ENCODE results near the gene PACSIN1.

Gene PACSIN1

DNA sequence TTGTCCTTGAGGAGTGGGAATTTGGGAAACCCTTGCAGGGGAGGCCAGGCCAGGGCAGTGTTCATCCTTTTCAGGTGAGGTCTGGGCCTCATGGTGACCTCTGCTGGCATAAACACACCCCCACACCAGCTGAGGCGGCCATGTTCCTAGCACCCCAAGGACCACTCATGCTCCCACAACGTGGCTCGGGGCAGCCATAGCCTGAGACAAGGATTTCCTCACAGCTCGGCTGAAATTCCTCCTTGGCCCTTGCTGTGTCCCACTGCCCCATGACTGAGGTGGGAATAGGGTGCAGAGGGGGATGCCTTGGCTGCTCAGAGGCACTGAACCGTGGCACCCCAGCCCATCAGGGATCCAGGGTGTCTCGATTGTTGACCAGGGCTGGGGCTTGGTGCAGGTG, 117.6 kb downstream of the PACSIN1 start:
- no peak overlapping the region for H2AK5ac ChIP-seq (ENCODE audit: low read length, severe bottlenecking)
- H3K23ac ChIP-seq (ENCODE audit: low read length in 2 of 2), result no peak overlapping the region
- H3K4me2 ChIP-seq (ENCODE audit: low read length, poor library complexity, severe bottlenecking), result no peak overlapping the region
- no peak overlapping the region for H3K4me3 ChIP-seq (ENCODE audit: insufficient read depth in 1 of 2, low read depth in 1 of 2, low read length in 2 of 2)
- WGBS, result 85% methylated on average over 6 of the region's 6 CpGs
- H3K14ac ChIP-seq (ENCODE audit: low read length in 2 of 2), result no peak overlapping the region
- H2BK15ac ChIP-seq (ENCODE audit: low read depth, poor library complexity, severe bottlenecking), result no peak overlapping the region
- H3K9me3 ChIP-seq (ENCODE audit: control insufficient read depth, low read length), result no peaks in the 10 kb centered on the region
- H2BK5ac ChIP-seq (ENCODE audit: low read depth, low read length, poor library complexity, severe bottlenecking), result no peak overlapping the region
- H3K4ac ChIP-seq (ENCODE audit: low read depth in 1 of 2, low read length in 2 of 2), result no peak overlapping the region
- H3K27me3 ChIP-seq (ENCODE audit: control insufficient read depth in 1 of 2, insufficient read depth in 1 of 2, low read length in 2 of 2), result no peaks in the 10 kb centered on the region
- H2BK120ac ChIP-seq (ENCODE audit: low read depth, low read length), result no peak overlapping the region
- peaks cover 16 to 41% of the 10 kb centered on the region in 2 experiments for H3K36me3 ChIP-seq (ENCODE audit: control insufficient read depth in 1 of 2, insufficient read depth in 2 of 2, low read depth in 1 of 2, low read length in 2 of 2)
- H3K9ac ChIP-seq (ENCODE audit: low read length), result no peak overlapping the region
- no peak overlapping the region for H2AFZ ChIP-seq (ENCODE audit: low read depth, low read length)
- H4K91ac ChIP-seq (ENCODE audit: low read length), result no peak overlapping the region
- peaks cover 8% of the 10 kb centered on the region for H3K4me1 ChIP-seq (ENCODE audit: control insufficient read depth, insufficient read depth, low read depth, low read length)
- H3K27ac ChIP-seq (ENCODE audit: low read length, poor library complexity, severe bottlenecking), result no peak overlapping the region
- no peak overlapping the region for H2BK12ac ChIP-seq (ENCODE audit: low read length in 2 of 2)
- no peak for DNase-seq
- H3K79me1 ChIP-seq (replicated peaks; ENCODE audit: low read length, poor library complexity, severe bottlenecking), result peaks cover 43% of the 10 kb centered on the region
- no peak overlapping the region for H3K18ac ChIP-seq (ENCODE audit: low read depth in 1 of 2, low read length in 2 of 2)
- no peak overlapping the region for H4K8ac ChIP-seq (ENCODE audit: low read length)

DNA sequence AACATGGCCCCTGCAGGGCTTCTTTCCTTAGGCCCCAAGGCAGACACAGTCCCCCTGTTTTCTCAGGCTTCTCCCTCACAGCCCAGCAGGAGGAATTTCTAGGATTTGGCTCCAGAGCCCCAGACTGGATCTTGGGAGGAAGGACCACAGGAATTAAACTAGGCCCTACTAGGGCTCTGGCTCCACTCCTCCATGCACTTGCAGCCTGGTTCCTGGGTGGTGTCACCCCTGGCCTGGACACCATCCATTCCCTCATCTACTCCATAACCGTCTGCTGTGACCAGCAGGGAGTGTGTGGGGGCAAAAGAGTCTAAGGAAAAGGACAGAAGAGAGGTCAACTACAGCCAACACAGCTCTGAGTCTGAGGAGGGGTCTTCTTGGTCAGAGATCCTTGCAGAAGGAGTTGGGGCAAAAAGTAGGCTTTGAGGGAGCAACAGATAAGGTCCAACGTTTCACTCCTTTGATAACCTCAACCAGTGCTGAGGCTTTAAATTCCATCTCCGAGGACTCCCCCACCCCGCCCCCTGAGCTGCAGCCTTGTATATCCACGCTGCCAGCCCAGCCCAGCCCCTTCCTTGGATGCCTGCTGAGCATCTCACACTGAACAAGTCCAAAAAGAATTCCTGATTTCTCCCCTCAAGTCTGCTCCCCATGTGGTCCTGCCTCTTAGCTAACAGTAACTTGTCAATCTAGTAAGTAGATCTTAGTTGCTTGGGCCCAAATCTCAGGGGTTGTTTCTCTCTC, 118.2 kb downstream of the PACSIN1 start:
- H2BK5ac ChIP-seq (ENCODE audit: low read depth, low read length, poor library complexity, severe bottlenecking), result no peak overlapping the region
- peaks cover 21 to 46% of the 10 kb centered on the region in 2 experiments for H3K36me3 ChIP-seq (ENCODE audit: control insufficient read depth in 1 of 2, insufficient read depth in 2 of 2, low read depth in 1 of 2, low read length in 2 of 2)
- no peak overlapping the region for H2AFZ ChIP-seq (ENCODE audit: low read depth, low read length)
- H3K27me3 ChIP-seq (ENCODE audit: control insufficient read depth in 1 of 2, insufficient read depth in 1 of 2, low read length in 2 of 2), result no peaks in the 10 kb centered on the region
- H4K8ac ChIP-seq (ENCODE audit: low read length), result no peak overlapping the region
- no peak overlapping the region for H3K18ac ChIP-seq (ENCODE audit: low read depth in 1 of 2, low read length in 2 of 2)
- no peak overlapping the region for H3K14ac ChIP-seq (ENCODE audit: low read length in 2 of 2)
- H2BK120ac ChIP-seq (ENCODE audit: low read depth, low read length), result no peak overlapping the region
- no peak overlapping the region for H3K27ac ChIP-seq (ENCODE audit: low read length, poor library complexity, severe bottlenecking)
- no peak overlapping the region for H2BK12ac ChIP-seq (ENCODE audit: low read length in 2 of 2)
- H3K4me3 ChIP-seq (ENCODE audit: insufficient read depth in 1 of 2, low read depth in 1 of 2, low read length in 2 of 2), result no peak overlapping the region
- DNase-seq, result no peak
- no peak overlapping the region for H2AK5ac ChIP-seq (ENCODE audit: low read length, severe bottlenecking)
- no peak overlapping the region for H3K4ac ChIP-seq (ENCODE audit: low read depth in 1 of 2, low read length in 2 of 2)
- peaks cover 48% of the 10 kb centered on the region for H3K79me1 ChIP-seq (replicated peaks; ENCODE audit: low read length, poor library complexity, severe bottlenecking)
- peaks cover 8% of the 10 kb centered on the region for H3K4me1 ChIP-seq (ENCODE audit: control insufficient read depth, insufficient read depth, low read depth, low read length)
- no peak overlapping the region for H3K4me2 ChIP-seq (ENCODE audit: low read length, poor library complexity, severe bottlenecking)
- H3K23ac ChIP-seq (ENCODE audit: low read length in 2 of 2), result no peak overlapping the region
- no peak overlapping the region for H2BK15ac ChIP-seq (ENCODE audit: low read depth, poor library complexity, severe bottlenecking)
- H3K9ac ChIP-seq (ENCODE audit: low read length), result no peak overlapping the region
- H4K91ac ChIP-seq (ENCODE audit: low read length), result no peak overlapping the region
- WGBS, result 81% methylated on average over 5 of the region's 5 CpGs
- H3K9me3 ChIP-seq (ENCODE audit: control insufficient read depth, low read length), result no peaks in the 10 kb centered on the region

DNA sequence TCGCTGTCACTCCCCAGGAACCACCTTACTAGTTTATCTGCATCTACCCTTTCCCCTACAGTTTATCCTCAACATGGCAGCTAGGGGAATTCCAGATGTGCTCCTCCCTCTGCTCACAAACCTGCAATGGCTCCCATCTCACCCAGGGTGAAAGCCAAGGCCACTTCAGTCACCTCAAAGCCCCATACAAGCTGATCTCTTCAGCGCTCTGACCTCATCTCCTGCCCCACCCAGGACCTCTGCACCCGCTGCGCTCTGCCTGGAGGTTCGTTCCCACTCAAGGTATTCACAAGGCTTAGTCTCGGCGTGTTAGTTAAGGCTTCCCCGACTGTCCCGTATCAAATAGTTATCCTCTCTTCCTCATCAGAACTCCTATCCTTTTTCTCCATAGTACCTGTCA, 118.8 kb downstream of the PACSIN1 start:
- Histone ChIP-seq H3K79me1 (replicated peaks; ENCODE audit: low read length, poor library complexity, severe bottlenecking) (peaks cover 55% of the 10 kb centered on the region), H4K8ac (ENCODE audit: low read length) (no peak overlapping the region), H3K23ac (ENCODE audit: low read length in 2 of 2) (no peak overlapping the region), H3K9me3 (ENCODE audit: control insufficient read depth, low read length) (no peaks in the 10 kb centered on the region), H3K14ac (ENCODE audit: low read length in 2 of 2) (no peak overlapping the region), H2AK5ac (ENCODE audit: low read length, severe bottlenecking) (no peak overlapping the region), H4K91ac (ENCODE audit: low read length) (no peak overlapping the region), H2BK12ac (ENCODE audit: low read length in 2 of 2) (no peak overlapping the region), H3K9ac (ENCODE audit: low read length) (no peak overlapping the region), H2BK5ac (ENCODE audit: low read depth, low read length, poor library complexity, severe bottlenecking) (no peak overlapping the region), H3K18ac (ENCODE audit: low read depth in 1 of 2, low read length in 2 of 2) (no peak overlapping the region), H2AFZ (ENCODE audit: low read depth, low read length) (no peak overlapping the region), H3K4ac (ENCODE audit: low read depth in 1 of 2, low read length in 2 of 2) (no peak overlapping the region), H3K36me3 (ENCODE audit: control insufficient read depth in 1 of 2, insufficient read depth in 2 of 2, low read depth in 1 of 2, low read length in 2 of 2) (peaks cover 27 to 51% of the 10 kb centered on the region in 2 experiments), H3K4me1 (ENCODE audit: control insufficient read depth, insufficient read depth, low read depth, low read length) (peaks cover 8% of the 10 kb centered on the region), H2BK120ac (ENCODE audit: low read depth, low read length) (no peak overlapping the region), H3K27ac (ENCODE audit: low read length, poor library complexity, severe bottlenecking) (no peak overlapping the region), H3K4me2 (ENCODE audit: low read length, poor library complexity, severe bottlenecking) (no peak overlapping the region), H3K27me3 (ENCODE audit: control insufficient read depth in 1 of 2, insufficient read depth in 1 of 2, low read length in 2 of 2) (no peaks in the 10 kb centered on the region), H3K4me3 (ENCODE audit: insufficient read depth in 1 of 2, low read depth in 1 of 2, low read length in 2 of 2) (no peak overlapping the region), H2BK15ac (ENCODE audit: low read depth, poor library complexity, severe bottlenecking) (no peak overlapping the region)
- no peak for DNase-seq
- 97% methylated on average over 9 of the region's 9 CpGs for WGBS

All from mesenchymal stem cell (in vitro differentiated cells and primary cell).